AG09309 (cell line): Measurements from ENCODE around the gene C2orf78.
"Not testable (repeated sequence)": the region's sequence is repeated elsewhere in the genome, so short reads cannot be mapped to it uniquely, and the experiment has no call there.

Experiments used
- DNase-seq: peaks from one replicate; pipeline ENCODE4 v3.0.0-alpha.2; 2010; ENCODE audit warnings: low read depth
- H3K4me3 ChIP-seq: 2 replicates; pipeline ENCODE4 v1.5.1; 2011; ENCODE audit warnings: mild to moderate bottlenecking, low read depth, low read length, moderate library complexity; ENCODE audit not compliant: control insufficient read depth
- CTCF ChIP-seq: IDR thresholded peaks from 2 replicates; pipeline ENCODE4 v1.5.1; 2011; ENCODE audit warnings: mild to moderate bottlenecking, low read depth, low read length, inconsistent platforms; ENCODE audit not compliant: insufficient read depth, control insufficient read depth; ENCODE audit errors: missing control alignments

The C2orf78 gene

DNA sequence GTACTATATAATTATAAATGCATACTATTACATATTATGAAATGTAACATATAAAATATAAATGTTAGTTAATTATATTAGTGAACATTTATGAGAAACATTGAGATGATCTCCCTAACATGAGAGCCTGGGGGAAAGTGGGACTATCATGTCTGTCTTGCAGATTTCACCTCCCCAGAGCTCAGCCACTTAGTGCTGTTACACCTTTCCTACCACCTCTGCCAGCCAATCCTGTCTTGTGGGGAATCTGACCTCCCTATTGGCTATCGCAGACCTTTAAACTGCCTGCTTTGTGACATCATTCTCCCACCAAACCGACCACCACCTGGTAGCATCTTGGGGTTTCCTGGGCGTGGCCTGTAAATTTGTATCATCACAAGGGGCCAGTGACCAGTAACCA lies at the start of gene C2orf78:
Gene C2orf78, plus strand, starts transcription at position 301 of the 400 bp plus-strand sequence. CDS start 127 bp downstream, outside the sequence.
- H3K4me3 ChIP-seq, DNase-seq: not testable (repeated sequence)

GRCh38 chr2:73736378-73736777 lies 47.6 kb upstream of the C2orf78 start:
- no peak for DNase-seq
- no peak for TF ChIP-seq CTCF
- peak overlapping the region; percentile 93 for H3K4me3 ChIP-seq

GRCh38 chr2:73736855-73737779 lies 46.9 kb upstream of the C2orf78 start, which contains the start of gene TPRKB:
TPRKB (minus strand) TSS chr2:73737345; CDS start chr2:73734569, 2,776 bp downstream.
- no peak for TF ChIP-seq CTCF
- DNase-seq: peak; percentile 84
- H3K4me3 ChIP-seq: peak within 1 kb of the TSS; percentile 93

DNA sequence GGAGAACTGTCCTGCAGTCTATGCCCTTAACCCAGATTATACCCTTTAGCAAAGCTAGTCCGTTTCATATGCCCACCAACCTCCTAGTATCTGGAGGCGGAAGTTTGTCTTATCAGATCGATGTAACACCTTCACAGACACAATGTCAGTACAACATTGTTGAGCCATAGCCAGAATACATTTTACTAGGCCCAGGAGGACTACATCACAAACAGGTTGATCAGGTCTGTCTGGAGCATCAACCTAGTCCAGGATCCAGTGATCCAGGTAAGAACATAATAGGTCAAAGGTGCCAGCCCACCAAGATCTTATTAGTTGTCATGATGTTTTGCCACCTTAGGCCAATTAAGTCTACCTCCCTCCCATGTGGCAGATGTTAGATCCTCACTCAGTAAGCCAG lies 44.9 kb upstream of the C2orf78 start:
- DNase-seq: no peak
- no peak for TF ChIP-seq CTCF
- H3K4me3 ChIP-seq: no peak overlapping the region

DNA sequence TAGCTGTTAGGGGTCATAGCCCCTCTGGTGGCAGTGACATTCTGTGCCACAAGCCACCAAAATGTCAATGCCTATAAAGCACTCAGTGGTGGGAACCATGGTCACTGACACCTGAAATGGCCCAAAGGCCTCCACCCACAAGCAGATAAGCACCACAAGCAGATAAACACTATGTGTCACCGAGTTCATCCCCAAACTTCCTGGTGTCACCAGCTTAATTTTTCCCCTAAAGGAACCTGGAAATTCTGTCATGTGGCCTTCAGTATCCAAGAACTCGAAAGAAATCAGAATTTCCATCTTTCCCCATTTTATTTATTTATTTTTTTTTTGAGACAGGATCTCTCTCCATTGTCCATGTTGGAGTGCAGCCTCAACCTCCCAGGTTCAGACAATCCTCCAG lies 43.2 kb upstream of the C2orf78 start:
- DNase-seq: no peak
- TF ChIP-seq CTCF: no peak

GRCh38 chr2:73746015-73746876 lies 37.7 kb upstream of the C2orf78 start:
- no peak overlapping the region for H3K4me3 ChIP-seq
- no peak for DNase-seq
- TF ChIP-seq CTCF: no peak

More for the DNA sequence above, 43.2 kb upstream of the C2orf78 start:
- H3K4me3 ChIP-seq: no peak overlapping the region
